Tibial nerve (tissue), 4 donors: Measurements from ENCODE around the gene CARM1.

Experiments
- CTCF ChIP-seq, 5 experiments: fragments of 200-600 bp in 3 of 5; fragments of 450-650 bp in 2 of 5; sonication (generic) in 3 of 5; IDR thresholded peaks; one replicate each; pipeline ENCODE4 v1.5.1; 2016 to 2019; ENCODE audit warnings: antibody characterized with exemption in 5 of 5, mild to moderate bottlenecking in 3 of 5, moderate library complexity in 2 of 5
- EP300 ChIP-seq, 2 donors: sonication (generic); formaldehyde crosslinking; IDR thresholded peaks; one replicate each; pipeline ENCODE4 v1.6.1; 2017; ENCODE audit warnings: antibody characterized with exemption in 2 of 2, mild to moderate bottlenecking in 1 of 2
- POLR2A ChIP-seq, 2 donors: fragments of 450-650 bp; IDR thresholded peaks; one replicate each; pipeline ENCODE4 v1.6.1; 2017; ENCODE audit warnings: antibody characterized with exemption in 2 of 2, mild to moderate bottlenecking in 2 of 2, moderate library complexity in 2 of 2

- no peak for TF ChIP-seq CTCF (IDR thresholded peaks at IDR 0.05)
- no peak for TF ChIP-seq POLR2A (IDR thresholded peaks at IDR 0.05)
- no peak for TF ChIP-seq EP300 (IDR thresholded peaks at IDR 0.05)
Measured at GRCh38 chr19:10878253-10878652, 6.9 kb downstream of the CARM1 start.
